HG02884 (cell line): ENCODE data around the gene NBPF26.
"Not testable (repeated sequence)": the region's sequence is repeated elsewhere in the genome, so short reads cannot be mapped to it uniquely, and the experiment has no call there.

Experiments used
- ATAC-seq: cut with Tn5 transposase; IDR thresholded peaks from one replicate; pipeline ENCODE4 v1.9.1; 2021; ENCODE audit warnings: mild to moderate bottlenecking, moderate library complexity; ENCODE audit not compliant: unreplicated experiment

Gene NBPF26

DNA sequence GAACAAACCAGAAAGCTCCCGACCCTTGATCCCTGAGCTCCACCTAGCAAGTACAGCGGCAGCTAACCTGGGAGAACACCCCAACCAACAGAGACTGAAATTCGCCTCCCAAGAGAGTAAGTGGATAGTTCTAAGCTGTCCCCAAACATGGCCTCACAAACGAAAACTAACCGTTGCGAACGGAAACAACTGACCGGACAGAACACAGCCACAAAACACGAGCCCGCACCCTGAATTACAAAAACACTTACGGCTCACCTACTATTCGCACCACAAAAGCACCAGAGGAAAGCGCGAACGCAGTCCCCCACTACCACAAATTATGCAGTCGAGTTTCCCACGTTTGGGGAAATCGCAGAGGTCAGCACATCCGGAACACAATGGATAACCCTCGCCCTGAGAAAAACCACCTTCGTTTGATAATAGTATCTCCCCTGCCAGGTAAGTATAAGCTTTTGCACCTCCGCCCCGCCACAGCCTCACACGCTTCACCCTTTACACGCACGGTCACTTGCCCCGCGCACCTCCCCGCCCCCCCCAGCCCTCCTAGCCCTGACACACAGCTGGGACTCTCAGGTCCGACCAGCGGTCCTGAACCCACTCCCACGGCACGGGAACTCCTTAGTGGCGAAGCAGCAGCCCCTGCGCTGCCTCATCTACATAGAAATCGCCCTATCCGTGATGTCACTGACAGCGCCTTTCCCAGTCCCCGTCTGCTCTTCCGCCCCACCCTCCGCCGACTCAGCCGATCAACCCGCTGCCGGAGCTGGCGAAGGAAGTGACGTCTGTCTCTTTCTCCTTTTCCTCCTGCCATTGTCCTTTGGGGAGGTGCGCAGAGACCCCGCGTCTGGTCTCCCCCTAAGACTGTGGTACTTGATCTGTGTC is 127.0 kb downstream of the NBPF26 start:
- not testable (repeated sequence) for ATAC-seq

DNA sequence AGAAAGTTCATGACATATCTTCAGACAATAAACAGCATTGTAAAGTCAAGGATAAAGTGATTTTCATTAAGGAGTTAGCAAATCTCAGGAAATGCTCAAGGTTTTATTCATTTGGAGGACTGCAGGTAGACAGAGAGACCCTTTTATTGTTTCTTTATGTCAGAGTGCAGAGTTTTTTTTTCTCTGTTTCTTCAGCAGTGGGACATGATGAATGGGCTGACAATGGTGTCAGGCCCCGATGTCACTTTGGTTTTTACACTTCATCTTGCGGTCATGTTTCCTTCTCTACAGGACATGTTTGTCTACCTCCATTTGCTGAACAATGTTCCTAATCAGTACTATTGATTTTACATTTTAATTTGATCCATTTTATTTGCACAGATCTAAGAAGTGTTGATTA is 134.4 kb downstream of the NBPF26 start:
- ATAC-seq = not testable (repeated sequence)

DNA sequence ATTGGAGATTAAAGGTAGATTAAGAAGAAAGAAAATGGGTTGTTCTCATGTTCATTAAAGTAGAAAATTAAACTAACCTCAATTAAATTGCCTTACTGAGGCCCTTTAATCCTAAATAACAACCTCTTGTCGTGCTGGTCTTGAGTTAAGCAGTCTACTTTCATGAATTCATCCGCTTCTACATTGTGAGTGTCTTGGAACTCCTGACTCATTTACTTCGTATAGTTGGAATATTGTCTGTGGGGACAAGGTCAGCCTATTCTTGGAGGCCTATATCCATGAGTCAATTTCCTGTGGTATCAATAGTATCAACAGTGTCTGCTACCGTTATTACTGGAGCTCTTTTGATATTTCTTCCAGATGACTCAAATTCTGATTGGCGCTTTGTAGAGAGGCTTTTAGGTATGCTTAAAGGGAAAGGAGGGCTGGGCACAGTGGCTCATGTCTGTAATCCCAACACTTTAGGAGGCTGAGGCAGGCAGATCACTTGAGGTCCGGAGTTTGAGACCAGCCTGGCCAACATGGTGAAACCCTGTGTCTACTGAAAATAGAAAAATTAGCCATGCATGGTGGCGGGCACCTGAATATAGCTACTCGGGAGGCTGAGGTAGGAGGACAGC is 136.0 kb downstream of the NBPF26 start:
- ATAC-seq = not testable (repeated sequence)

DNA sequence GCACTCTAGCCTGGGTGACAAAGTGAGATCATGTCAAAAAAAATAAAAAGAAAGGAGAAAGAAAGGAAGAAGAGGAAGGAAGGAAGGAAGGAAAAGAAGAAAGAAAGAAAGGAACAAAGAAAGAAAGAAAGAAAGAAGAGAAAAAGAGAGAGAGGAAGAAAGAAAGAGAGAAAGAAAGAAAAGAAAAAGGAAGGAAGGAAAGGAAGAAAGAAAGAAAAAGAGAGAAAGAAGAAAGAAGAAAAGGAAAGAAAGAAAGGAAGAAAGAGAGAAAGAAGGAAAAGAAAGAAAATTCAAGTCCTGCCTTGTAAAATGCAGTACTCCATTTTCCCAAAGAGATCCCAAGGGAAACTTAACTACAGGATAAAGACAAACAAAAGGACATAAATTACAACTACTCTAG is 154.5 kb downstream of the NBPF26 start:
- not testable (repeated sequence) for ATAC-seq

DNA sequence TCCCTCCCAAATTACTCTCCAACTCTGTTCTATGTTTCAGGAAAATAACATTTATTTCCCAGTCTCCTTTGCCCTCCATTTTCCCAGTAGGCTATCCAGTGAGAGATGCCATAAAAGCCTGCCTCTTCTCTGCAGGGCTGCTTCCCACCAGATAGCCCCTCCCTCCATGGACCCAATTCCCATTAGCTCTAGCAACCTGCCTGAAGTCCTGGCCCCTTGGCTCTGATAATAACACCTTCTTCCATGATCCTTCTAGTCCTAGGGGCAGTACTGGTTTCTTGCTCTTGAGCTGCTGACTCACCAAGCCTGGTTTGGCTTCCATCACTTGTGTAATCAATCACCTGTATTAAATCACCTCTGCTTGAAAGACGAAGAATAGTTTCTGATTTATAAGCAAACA is 156.3 kb downstream of the NBPF26 start:
- not testable (repeated sequence) for ATAC-seq

DNA sequence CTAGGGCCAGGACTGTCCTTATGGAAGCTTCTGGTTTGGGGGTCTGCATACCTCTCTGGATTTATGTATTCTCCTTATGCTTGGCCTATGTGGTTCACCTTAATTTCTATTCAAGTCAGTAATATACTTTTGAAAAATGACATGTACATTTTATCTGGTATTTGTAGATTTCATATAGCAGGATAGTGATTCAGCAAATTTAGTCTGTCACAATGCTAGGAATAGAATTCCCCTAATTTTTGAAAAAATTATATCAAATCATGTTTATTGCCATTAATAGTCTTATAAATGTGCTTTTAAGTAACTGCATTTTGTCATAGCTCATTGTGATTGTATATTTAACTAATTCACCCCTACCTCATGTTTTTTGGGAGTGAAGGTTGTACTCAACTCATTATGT is 158.2 kb downstream of the NBPF26 start:
- ATAC-seq = not testable (repeated sequence)
